Stimulated activated CD4-positive, alpha-beta T cell treated with anti-CD3 and anti-CD28 coated beads, Interleukin-4, amount 100 ng/mL, for 24 hours (primary cell): Measurements from ENCODE around the gene UBE2B.
"Not testable (repeated sequence)": the region's sequence is repeated elsewhere in the genome, so short reads cannot be mapped to it uniquely, and the experiment has no call there.

ENCODE experiments used
- DNase-seq: peaks from one replicate; pipeline ENCODE4 v3.0.0-alpha.2; 2020

UBE2B gene

GRCh38 chr5:134403951-134404350, 32.6 kb downstream of the UBE2B start:
- DNase-seq: no peak

GRCh38 chr5:134406390-134406789, 35.0 kb downstream of the UBE2B start:
- DNase-seq: no peak

GRCh38 chr5:134409321-134409720, 38.0 kb downstream of the UBE2B start:
- no peak for DNase-seq

GRCh38 chr5:134410822-134411221, 39.5 kb downstream of the UBE2B start:
- no peak for DNase-seq

- no peak for DNase-seq
Observed at GRCh38 chr5:134411228-134411545, 39.8 kb downstream of the UBE2B start.

DNA sequence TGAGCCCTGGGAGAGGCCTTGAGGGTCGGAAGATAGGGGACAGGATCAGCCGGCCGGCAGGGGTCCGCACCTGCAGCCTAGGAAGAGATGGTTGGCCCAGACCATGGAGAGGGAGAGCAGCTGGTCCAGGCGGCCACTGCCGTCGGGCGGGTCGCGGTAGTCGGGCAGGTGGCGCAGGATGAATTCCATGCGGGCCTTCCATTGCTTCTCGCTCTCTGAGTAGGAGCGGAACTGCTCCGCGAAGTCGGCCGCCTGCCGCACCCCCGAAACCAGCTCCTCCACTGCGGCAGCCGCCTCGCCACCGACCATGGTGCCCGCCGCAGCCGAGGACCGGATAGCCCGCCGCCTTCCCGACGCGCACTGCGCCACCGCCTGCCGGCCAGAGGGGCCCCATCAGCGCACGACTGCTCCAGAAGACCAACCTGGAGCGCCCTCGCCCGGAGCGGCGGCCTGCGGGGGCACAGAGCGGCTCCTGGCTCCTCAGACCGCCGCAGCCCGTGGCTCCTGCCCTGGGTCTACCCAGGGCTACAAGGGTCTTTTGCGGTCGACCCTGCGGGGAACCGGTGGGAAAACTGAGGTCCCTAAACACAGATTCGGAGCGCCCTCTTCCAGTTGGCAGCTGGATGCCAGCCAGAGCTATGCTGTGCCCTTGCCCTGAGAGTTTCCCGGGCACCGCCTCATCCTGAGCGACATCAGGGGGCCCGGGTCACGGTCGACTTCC, 40.3 kb downstream of the UBE2B start, which contains the start of gene CDKN2AIPNL:
Gene CDKN2AIPNL (minus strand): TSS at position 336 of the 721 bp plus-strand sequence. CDS start 27 bp downstream, at position 309.
- DNase-seq: peak; percentile 91

- no peak for DNase-seq
Observed at GRCh38 chr5:134413046-134413445, 41.7 kb downstream of the UBE2B start.

GRCh38 chr5:134417707-134418106, 46.3 kb downstream of the UBE2B start:
- DNase-seq: no peak

- DNase-seq: no peak
Observed at GRCh38 chr5:134418958-134419357, 47.6 kb downstream of the UBE2B start.

- DNase-seq: no peak
Observed at GRCh38 chr5:134420343-134420742, 49.0 kb downstream of the UBE2B start.

DNA sequence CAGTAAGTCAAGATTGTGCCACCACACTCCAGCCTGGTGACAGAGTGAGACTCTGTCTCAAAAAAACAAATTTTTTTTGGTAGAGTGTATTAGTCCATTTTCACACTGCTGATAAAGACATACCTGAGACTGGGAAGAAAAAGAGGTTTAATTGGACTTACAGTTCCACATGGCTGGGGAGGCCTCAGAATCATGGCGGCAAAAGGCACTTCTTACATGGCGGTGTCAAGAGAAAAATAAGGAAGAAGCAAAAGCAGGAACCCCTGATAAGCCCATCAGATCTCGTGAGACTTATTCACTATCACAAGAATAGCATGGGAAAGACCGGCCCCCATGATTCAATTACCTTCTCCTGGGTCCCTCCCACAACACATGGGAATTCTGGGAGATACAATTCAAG, 49.7 kb downstream of the UBE2B start:
- DNase-seq: not testable (repeated sequence)

GRCh38 chr5:134422791-134423365, 51.5 kb downstream of the UBE2B start:
- DNase-seq: no peak

DNA sequence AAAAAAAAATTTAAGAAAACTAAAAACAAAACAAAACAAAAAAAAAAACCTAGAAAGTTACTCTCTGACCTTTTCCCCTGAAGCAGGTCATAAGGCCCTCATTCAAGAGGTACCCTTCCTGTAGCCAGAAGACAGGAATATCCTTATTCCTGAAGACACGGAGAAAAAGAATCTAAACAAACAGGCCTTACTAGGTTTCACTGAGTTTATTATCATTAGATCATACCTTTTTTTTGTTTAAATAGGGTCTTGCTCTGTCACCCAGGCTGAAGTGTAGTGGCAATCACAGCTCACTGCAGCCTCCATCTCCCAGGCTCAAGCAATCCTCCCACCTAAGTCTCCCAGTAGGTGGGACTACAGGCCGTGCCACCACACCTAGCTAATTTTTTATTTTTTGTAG, 52.0 kb downstream of the UBE2B start:
- DNase-seq: no peak

GRCh38 chr5:134426361-134426760, 55.0 kb downstream of the UBE2B start:
- DNase-seq: no peak

DNA sequence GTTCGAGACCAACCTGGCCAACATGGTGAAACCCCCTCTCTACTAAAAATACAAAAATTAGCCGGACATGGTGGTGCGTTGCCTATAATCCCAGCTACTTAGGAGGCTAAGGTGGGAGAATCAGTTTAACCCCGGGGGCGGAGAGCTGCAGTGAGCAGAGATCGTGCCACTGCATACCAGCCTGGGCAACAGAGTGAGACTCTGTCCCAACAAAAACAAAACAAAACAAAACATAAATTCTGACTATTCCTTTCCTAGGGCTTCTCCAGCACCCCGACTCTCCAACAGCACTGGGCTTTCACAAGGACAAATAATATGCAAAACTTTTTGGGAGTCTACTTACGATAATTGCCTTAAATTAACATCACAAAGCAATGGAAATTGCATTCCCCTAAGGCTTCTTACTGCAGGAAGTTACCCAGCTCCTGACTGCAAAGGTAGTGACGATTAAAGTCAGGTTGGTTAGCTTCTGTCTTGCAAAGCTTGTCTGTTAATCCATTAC, 56.2 kb downstream of the UBE2B start:
- DNase-seq: no peak

- DNase-seq: no peak
Observed at GRCh38 chr5:134430001-134430569, 58.7 kb downstream of the UBE2B start.

DNA sequence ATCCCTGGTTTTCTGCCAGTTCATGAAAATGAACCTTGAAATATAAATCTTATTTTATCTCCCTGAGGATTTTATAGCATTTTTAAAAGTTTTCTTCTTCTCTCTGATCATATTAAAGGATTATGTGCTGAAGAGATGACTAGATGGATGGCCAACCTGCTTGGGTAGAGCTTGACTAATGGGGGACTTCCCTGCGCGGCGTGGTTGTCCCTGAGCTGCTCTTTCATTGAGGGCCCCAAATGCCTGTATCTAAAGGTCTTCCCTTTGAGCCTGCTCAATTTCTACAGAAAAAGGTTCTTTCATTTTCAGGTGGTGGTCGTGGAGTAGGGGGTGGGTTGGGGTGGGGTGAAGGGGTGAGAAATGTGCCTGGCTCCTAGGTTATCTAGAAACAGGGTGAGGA, 60.8 kb downstream of the UBE2B start:
- DNase-seq: no peak

DNA sequence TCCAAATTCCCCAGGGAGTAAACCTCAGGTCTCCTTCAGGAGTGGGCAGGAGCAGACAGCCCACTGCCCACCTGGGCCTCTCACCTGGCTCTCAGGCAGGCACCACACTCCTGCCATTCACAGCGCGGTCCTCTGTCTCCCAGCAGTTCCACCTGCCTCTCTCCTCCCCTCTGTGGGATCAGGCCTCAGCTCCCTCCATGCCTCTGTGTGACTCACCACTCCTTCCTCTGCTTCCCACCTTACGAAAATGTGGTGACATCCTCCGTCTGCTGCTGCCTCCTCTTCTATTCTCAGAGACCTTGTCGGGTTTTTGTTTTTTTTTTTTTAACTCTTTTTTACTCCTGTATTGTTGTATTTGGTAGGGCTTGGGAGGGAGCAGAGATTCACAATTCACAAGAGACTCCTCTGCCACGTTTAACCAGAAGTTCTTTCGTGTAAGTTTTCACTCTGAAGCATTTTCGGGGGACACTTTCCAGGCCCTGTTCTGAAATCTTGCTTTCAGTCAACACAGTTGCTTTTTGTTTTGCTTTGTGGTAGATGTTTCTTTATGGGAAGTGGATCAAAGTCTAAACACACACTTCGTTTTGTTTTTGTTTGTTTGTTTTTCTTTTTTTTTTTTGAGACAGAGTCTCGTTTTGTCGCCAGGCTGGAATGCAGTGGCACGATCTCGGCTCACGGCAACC, 61.4 kb downstream of the UBE2B start:
- no peak for DNase-seq

GRCh38 chr5:134435560-134435959, 64.2 kb downstream of the UBE2B start:
- DNase-seq: no peak

DNA sequence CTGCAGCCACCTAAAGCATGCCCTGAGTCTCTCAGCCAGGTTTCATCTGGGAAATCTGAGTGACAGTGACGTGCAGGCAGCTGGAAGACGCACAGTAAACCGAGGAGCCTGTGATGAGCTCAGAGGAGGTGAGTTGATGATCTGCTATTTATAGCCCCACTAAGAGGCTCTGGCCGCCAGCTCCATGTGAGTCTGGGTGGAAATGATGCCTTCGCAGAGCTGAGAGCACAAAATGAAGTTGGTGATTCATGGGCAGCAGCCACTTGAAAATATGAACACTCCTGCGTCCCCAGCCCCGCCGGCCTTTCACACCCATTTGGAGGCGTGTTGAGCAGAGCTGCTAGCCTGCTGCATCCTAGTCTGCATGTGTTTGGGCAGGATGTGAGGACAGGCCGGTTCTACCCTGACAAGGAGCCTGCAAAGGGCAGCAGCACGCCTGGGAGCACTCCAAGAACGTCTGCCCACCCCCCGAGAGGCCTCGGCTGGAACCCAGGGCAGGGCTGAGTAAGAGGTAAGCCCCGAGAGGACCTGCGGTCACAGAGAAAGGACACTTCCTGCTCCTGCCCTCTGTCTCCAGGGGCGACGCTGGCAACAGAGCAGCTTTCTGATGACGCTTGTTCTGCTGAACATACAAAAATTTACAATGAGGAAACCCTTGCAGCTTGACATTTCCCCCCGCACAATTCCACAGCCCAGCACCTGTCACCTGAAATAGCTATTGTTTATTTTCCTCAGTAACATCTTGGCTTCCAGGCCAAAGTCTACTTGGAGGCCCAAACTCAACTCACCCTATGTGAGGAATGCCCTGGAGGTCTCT, 65.4 kb downstream of the UBE2B start:
- peak; percentile 37 for DNase-seq

DNA sequence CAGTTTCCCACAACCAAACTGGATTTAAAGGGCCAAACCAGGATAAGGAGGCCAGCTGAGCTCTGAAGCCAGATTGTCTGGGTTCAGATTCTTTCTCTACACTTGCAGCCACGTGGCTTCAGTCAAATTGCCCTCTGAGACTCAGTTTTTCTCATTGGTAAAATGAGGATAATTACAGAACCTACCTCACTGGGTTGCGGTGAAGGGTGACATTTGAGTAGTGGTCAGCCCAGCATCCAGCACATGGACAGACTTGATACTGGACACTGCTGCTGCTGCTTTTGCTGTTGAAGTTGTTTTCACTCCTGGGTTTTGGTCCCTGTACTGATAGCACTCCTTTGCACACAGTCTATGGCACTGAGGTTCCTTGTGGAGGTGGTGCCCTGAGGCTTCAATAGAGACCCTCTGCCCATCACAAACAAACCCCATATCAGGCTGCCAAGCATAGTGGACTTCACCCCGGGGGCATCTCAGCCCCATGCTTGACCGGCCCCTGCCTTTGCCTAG, 66.0 kb downstream of the UBE2B start:
- DNase-seq: no peak

- no peak for DNase-seq
Observed at GRCh38 chr5:134437847-134438581, 66.6 kb downstream of the UBE2B start.
